IPS-NIHi7 (cell line): Measurements from ENCODE around the gene THRSP.
"Not testable (repeated sequence)": the region's sequence is repeated elsewhere in the genome, so short reads cannot be mapped to it uniquely, and the experiment has no call there.

Experiments used
- DNase-seq: peaks from one replicate; pipeline ENCODE4 v3.0.0; 2012; ENCODE audit warnings: mixed read lengths; ENCODE audit errors: extremely low spot score

THRSP gene

GRCh38 chr11:78039391-78039918, 24.2 kb upstream of the THRSP start:
- no peak for DNase-seq

- no peak for DNase-seq
These were observed 23.6 kb upstream of the THRSP start for GRCh38 chr11:78039919-78040671.

- DNase-seq = peak; percentile 49
These were observed 22.8 kb upstream of the THRSP start for GRCh38 chr11:78040691-78041379.

- DNase-seq = not testable (repeated sequence)
These were observed 22.3 kb upstream of the THRSP start for GRCh38 chr11:78041380-78041719.

GRCh38 chr11:78041843-78042440, 21.7 kb upstream of the THRSP start:
- DNase-seq = no peak

GRCh38 chr11:78044706-78045105, 19.0 kb upstream of the THRSP start:
- DNase-seq = no peak

- DNase-seq = peak; percentile 90
These were observed 17.7 kb upstream of the THRSP start for GRCh38 chr11:78045851-78046485.

- DNase-seq = no peak
These were observed 17.2 kb upstream of the THRSP start for GRCh38 chr11:78046486-78046854.

- no peak for DNase-seq
These were observed 15.1 kb upstream of the THRSP start for GRCh38 chr11:78048561-78048960.

- DNase-seq = no peak
These were observed 14.3 kb upstream of the THRSP start for GRCh38 chr11:78049348-78049747.

- DNase-seq = peak; percentile 76
These were observed 12.5 kb upstream of the THRSP start for GRCh38 chr11:78050964-78051831.

GRCh38 chr11:78054971-78055370, 8.7 kb upstream of the THRSP start:
- DNase-seq = no peak

- DNase-seq = no peak
These were observed 7.6 kb upstream of the THRSP start for GRCh38 chr11:78056093-78056492.

- DNase-seq = no peak
These were observed 6.1 kb upstream of the THRSP start for GRCh38 chr11:78057462-78058055.

- DNase-seq = not testable (repeated sequence)
These were observed 3.8 kb upstream of the THRSP start for GRCh38 chr11:78059749-78060328.

GRCh38 chr11:78060533-78060932, 3.1 kb upstream of the THRSP start:
- DNase-seq = no peak

GRCh38 chr11:78061088-78061920, 2.4 kb upstream of the THRSP start:
- DNase-seq = no peak

- DNase-seq = no peak
These were observed 1.7 kb upstream of the THRSP start for GRCh38 chr11:78061921-78062311.

- DNase-seq = no peak
These were observed 990 bp upstream of the THRSP start for GRCh38 chr11:78062671-78063070.

GRCh38 chr11:78065203-78065602, 1.5 kb downstream of the THRSP start:
- no peak for DNase-seq
